ENCODE measurements around the gene GNPAT.

GRCh38 chr1:231208980-231209379 is 32.0 kb upstream of the GNPAT start:
- TF ChIP-seq EZH2 (IDR thresholded peaks at IDR 0.05; ENCODE audit: insufficient read depth, low read length) (no peak), CTCF (IDR thresholded peaks at IDR 0.05; ENCODE audit: insufficient read depth, low read depth, low read length) (no peak)
